Nucleus accumbens (tissue), 56 donors: ENCODE results near the gene ASPHD2.
A peak's percentile ranks its signal among the peaks of the same experiment; 100 is the strongest.

Experiments used
- DNase-seq, 56 donors: peaks; one replicate each; lab custom pipeline; 2025; lab: John Stamatoyannopoulos, UW

The ASPHD2 gene

DNA sequence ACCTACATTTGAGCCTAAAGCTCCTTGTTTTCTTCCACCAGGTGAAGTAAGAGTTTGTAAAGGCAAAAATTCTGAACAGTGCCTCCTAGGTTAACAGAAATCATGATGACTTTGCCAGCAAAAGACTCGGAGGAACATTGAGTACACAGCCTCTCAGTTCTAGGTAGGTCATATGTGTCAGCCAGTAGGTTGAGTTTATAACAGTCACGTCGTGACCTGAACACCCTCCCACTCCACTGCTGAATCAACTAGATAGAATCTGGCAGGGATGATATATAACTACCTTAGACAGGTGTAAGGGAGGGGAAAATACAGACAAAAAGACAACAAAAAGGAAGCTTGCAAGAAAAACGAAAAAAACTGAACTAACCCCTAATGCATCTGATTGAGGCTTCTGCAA, 12.8 kb upstream of the ASPHD2 start:
- peak in 11 of 56 donors; percentile 12 to 78 (median 54) for DNase-seq

- DNase-seq: peak in 2 of 56 donors; percentile 14
Observed at GRCh38 chr22:26416670-26417276, 12.3 kb upstream of the ASPHD2 start.

GRCh38 chr22:26417406-26417805, 11.7 kb upstream of the ASPHD2 start:
- DNase-seq: no peak

DNA sequence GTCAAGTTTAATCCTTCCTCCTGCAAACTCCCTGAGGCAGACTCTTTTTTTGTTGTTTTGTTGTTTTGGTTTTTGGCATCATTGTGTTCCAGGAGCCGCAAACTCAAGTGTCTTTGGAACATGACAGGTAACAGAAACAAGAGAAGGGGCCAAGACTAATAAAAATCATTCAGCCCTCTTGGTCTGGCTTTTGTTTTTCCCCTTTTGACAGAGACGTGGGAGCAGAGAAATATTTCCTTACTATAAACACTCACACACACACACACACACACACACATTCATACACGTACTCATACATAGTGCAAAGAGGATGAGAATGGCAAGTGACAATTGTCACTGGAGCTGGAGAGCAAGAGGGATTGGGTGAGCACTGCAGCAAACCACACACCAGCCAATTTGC, 10.4 kb upstream of the ASPHD2 start:
- no peak for DNase-seq

- no peak for DNase-seq
Observed at GRCh38 chr22:26426924-26427323, 2.1 kb upstream of the ASPHD2 start.

- no peak for DNase-seq
Observed at GRCh38 chr22:26429458-26430286, 612 bp downstream of the ASPHD2 start.

- DNase-seq: no peak
Observed at GRCh38 chr22:26430600-26430999, 1.5 kb downstream of the ASPHD2 start.

DNA sequence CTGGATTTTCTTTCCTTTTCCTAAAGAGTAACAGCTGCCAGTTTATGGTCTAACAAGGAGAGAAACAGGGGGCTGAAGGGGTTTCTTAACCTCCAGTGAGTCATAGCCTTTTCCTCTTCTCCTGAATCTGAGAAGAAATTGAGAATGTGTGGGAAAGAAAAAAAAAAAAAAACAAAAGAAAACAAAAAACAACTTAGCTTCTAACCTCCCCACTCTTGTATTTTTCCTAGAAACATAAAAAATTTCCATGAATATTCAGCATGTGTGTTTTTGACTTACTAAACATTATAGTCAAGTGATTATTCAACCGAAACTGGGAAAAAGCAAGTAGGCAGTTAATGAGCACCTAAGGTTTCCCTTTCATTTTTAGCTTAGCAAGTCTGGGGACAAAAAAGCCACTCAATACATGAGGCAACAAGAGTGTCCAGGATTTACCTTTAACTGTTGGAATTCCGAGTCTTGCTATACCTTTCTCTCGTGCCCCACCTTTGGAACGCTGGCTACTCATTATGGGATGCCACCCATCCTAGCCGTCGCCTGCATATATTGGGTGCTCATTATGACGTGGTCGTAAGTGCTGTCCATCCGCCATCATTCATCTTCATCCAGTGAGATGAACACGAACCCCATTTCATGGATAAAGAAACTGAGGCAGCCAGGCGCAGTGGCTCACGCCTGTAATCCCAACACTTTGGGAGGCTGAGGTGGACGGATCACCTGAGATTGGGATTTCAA, 2.4 kb downstream of the ASPHD2 start:
- DNase-seq: no peak

DNA sequence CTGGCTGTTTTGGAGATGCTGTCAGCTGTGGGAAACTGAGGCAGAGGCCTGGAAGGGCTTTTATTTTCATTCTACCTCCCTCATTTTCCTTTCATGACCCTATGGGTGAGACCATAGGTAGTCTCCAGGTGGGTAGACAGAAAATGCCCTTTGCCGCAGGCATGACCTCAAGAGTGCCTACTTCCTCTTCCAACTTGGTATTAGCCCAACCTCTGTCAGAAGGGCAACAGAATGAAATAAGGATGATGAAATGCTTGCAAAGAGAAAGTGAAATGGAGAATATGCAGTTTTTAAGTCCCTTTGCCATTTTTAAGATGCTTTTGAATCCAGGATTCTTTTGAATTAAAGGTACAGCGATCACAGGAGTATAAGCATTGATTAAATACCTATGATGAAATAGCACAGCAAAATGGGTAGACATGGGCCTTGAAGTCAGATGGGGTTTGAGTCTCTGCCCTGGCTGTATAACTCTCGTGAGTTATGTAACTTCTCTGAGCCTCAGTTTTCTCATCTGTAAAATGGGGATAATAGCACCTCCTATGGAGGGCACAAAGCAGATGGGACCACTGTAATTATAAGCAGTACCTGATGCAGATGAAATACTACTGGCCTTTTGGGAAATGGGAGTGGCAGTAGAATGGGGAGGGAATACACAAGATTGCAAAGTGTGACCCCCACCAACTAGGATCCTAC, 3.7 kb downstream of the ASPHD2 start:
- no peak for DNase-seq

DNA sequence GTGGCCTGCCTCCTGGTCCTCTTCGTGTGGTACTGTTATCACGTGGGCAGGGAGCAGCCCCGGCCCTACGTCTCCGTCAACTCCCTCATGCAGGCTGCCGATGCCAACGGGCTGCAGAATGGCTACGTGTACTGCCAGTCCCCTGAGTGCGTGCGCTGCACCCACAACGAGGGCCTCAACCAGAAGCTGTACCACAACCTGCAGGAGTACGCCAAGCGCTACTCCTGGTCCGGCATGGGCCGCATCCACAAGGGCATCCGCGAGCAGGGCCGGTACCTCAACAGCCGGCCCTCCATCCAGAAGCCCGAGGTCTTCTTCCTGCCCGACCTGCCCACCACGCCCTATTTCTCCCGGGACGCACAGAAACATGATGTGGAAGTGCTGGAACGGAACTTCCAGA, 4.7 kb downstream of the ASPHD2 start:
- DNase-seq: no peak

DNA sequence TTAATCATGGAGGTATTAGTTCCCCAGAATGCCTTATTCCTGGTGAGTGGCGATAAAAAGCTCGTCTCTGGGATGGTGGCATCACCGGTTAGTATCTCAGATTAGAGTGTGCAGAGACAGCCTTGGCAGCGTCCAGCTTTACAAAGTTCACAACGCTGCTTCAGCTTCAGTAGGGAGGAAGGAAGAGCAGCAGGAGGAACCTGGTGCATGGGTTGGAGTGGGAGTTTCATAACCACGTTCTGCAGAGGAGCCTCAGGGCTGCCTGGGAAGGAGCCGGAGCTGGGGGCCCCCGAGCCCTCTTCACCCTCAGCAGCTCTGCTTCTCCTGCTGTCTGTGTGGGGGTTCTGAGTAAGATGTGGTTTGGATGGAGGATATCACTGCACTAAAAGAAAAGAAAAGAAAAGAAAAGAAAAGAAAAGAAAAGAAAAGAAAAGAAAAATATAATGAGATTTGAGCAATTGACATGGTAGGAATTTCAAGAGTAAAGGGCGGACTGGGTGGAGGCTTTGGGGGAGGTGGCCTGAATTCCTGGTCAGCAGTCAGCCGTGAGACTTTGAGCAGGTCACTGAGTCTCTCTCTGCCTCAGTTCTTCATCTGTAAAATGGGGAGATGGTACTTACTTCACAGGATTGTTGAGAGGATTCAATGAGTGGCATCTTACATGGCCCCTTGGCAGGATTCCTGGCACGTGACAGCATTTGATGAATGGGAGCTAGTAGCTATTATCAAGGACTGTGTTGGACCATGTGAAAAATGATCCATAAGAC, 6.5 kb downstream of the ASPHD2 start:
- peak in 6 of 56 donors; percentile 11 to 38 (median 24) for DNase-seq

DNA sequence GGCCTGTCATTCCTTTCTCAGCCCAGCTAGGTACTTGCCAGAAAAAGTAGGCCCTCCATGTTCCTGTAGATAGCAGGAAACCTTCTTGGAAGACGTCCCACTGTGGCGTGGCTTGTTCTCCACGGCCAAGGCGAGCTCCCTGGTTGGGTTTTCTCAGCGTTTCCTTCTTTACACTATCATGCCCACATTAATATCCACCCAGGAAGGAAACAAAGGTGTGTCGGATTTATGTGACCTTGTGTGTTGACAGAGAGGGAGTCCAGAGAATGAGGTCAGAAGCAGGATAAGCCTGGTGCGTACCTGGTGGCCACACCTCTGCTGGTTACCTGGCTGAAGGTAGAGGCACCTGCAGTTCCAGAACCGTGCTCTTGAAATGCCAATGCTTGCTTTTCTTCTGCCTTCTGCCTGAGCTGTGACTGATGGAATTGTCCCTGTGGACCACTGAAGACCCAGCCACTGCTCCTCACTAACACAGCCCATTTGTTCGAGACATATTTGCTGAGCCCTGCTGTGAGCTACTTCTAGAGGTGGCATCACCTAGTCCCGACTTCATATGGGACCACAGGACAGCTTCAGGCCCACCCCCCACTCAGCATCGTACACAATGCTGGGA, 7.9 kb downstream of the ASPHD2 start:
- DNase-seq: no peak

- DNase-seq: no peak
Observed at GRCh38 chr22:26437694-26438392, 8.8 kb downstream of the ASPHD2 start.

DNA sequence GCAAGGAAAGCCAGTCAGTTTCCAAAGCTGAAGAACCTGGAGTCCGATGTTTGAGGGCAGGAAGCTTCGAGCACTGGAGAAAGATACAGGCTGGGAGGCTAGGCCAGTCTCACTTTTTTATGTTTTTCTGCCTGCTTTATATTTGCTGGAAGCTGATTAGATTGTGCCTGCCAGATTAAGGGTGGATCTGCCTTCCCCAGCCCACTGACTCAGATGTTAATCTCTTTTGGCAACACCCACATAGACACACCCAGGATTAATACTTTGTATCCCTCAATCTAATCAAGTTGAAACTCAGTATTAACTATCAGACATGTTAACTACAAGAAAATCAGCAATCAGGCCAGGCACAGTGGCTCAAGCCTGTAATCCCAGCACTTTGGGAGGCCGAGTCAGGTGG, 9.7 kb downstream of the ASPHD2 start:
- DNase-seq: peak in 1 of 56 donors; percentile 9

DNA sequence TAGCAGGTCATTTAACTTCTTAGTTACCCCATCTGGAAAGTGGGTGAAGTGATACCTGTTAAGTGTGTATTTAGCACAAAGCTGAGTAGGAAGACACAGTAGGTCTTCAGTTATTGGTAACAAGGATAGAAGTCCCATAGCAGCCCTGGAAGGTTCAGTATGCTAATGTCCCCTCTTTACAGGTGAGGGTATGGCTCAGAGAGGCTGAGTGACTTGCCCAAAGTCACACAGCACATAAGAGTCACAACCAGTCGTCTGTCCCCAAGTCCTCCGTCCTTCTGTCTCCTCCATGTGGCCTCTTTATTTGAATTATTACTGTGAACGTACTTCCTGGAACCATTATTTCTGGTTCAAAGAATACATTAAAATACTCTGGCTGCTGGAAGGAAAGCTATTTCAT, 10.5 kb downstream of the ASPHD2 start:
- no peak for DNase-seq

- DNase-seq: no peak
Observed at GRCh38 chr22:26442086-26442756, 13.2 kb downstream of the ASPHD2 start.

GRCh38 chr22:26443901-26444690, 15.0 kb downstream of the ASPHD2 start:
- no peak for DNase-seq

GRCh38 chr22:26444777-26445176, 15.7 kb downstream of the ASPHD2 start:
- no peak for DNase-seq
